GM18507 (cell line): ENCODE results near the gene TRIM65.
"Not testable (repeated sequence)": the region's sequence is repeated elsewhere in the genome, so short reads cannot be mapped to it uniquely, and the experiment has no call there.

Experiments used
- DNase-seq: peaks from one replicate; pipeline ENCODE4 v3.0.0; 2011; ENCODE audit warnings: low read depth; ENCODE audit not compliant: insufficient read length; ENCODE audit errors: extremely low spot score
- FAIRE-seq: peaks from 2 replicates; lab custom pipeline; 2011; peaks lifted over from hg19 to GRCh38; lab: Jason Lieb, UNC

The TRIM65 gene

GRCh38 chr17:75856062-75856756 lies 40.5 kb downstream of the TRIM65 start:
- no peak for FAIRE-seq

GRCh38 chr17:75855310-75856061 lies 41.3 kb downstream of the TRIM65 start, which contains the start of gene WBP2:
WBP2 (minus strand) TSS chr17:75855335; CDS start chr17:75855297, 38 bp downstream.
- peak; percentile 99 for FAIRE-seq
- DNase-seq = peak; percentile 90

More at GRCh38 chr17:75856062-75856756, 40.5 kb downstream of the TRIM65 start:
- no peak for DNase-seq

GRCh38 chr17:75854881-75855309 lies 41.9 kb downstream of the TRIM65 start:
- no peak for FAIRE-seq
- no peak for DNase-seq

- no peak for DNase-seq
- FAIRE-seq = no peak
Observed at GRCh38 chr17:75854101-75854748, 42.5 kb downstream of the TRIM65 start.

GRCh38 chr17:75853433-75853832 lies 43.3 kb downstream of the TRIM65 start:
- FAIRE-seq = no peak
- no peak for DNase-seq

GRCh38 chr17:75851693-75851991 lies 45.1 kb downstream of the TRIM65 start:
- not testable (repeated sequence) for FAIRE-seq, DNase-seq

GRCh38 chr17:75850928-75851692 lies 45.6 kb downstream of the TRIM65 start:
- FAIRE-seq (no peak), DNase-seq (no peak)

GRCh38 chr17:75849724-75850123 lies 47.0 kb downstream of the TRIM65 start:
- DNase-seq (no peak), FAIRE-seq (no peak)

GRCh38 chr17:75849279-75849646 lies 47.5 kb downstream of the TRIM65 start:
- DNase-seq = no peak
- no peak for FAIRE-seq

- FAIRE-seq (peak; percentile 69), DNase-seq (no peak)
Observed at GRCh38 chr17:75848523-75849278, 48.0 kb downstream of the TRIM65 start.

GRCh38 chr17:75847614-75848522 lies 48.9 kb downstream of the TRIM65 start:
- FAIRE-seq = no peak
- DNase-seq = no peak

GRCh38 chr17:75846692-75847613 lies 49.8 kb downstream of the TRIM65 start:
- no peak for FAIRE-seq
- no peak for DNase-seq

- FAIRE-seq (no peak), DNase-seq (no peak)
Observed at GRCh38 chr17:75845933-75846691, 50.6 kb downstream of the TRIM65 start.

GRCh38 chr17:75845058-75845711 lies 51.6 kb downstream of the TRIM65 start:
- peak; percentile 89 for DNase-seq
- FAIRE-seq = peak; percentile 91

GRCh38 chr17:75844530-75845057 lies 52.2 kb downstream of the TRIM65 start:
- no peak for FAIRE-seq
- no peak for DNase-seq
